ENCODE results near the gene PTPN21.

Gene PTPN21

GRCh38 chr14:88505621-88506020, 49.2 kb downstream of the PTPN21 start:
- DNase-seq (ENCODE audit: low spot score): no peak

DNA sequence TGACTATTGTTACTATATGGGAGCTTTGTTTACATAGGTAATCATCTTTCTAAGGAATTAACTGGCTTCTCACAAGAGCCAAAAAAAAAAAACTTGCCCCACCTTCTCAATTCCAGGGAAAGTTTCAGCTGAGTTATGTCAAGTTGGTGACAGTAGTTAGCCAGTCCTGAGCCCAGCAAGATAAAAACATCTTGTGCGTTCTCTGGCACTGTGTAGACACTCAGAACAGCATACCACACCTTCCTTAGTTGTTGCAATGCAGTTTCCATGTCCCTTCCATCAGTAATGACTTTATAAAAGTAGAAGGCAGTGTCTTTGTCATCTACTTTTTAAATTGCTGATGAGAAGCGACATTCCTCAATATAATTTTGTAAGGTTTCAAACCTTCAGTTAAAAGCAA, 50.2 kb downstream of the PTPN21 start:
- no peak for DNase-seq (ENCODE audit: low spot score)

- no peak for DNase-seq (ENCODE audit: low spot score)
These were observed 50.9 kb downstream of the PTPN21 start for GRCh38 chr14:88503754-88504406.

- no peak for DNase-seq (ENCODE audit: low spot score)
These were observed 52.1 kb downstream of the PTPN21 start for GRCh38 chr14:88502740-88503139.

- DNase-seq (ENCODE audit: low spot score): no peak
These were observed 54.2 kb downstream of the PTPN21 start for GRCh38 chr14:88500611-88501010.

DNA sequence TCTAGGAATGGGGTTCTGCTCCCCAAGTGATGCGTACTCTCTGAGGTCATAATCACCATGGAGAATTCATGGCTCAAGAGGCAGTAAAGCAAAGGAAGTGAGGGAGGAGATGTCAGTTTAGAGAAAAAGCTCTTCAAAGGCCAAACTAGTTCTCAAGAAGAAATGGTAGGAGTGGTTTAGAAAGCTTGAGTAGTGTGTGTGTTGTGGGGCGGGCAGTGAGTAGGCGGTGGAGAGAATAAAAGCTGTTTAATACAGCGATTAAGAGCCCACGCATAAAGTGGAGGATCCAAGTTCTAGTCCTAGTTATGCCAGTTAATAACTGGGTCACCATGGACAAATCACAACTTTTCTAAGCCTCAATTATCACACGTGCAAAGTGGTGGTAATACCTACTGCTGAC, 55.6 kb downstream of the PTPN21 start:
- DNase-seq (ENCODE audit: low spot score): no peak

GRCh38 chr14:88496414-88496813, 58.4 kb downstream of the PTPN21 start:
- no peak for DNase-seq (ENCODE audit: low spot score)

GRCh38 chr14:88493392-88494185, 61.2 kb downstream of the PTPN21 start:
- no peak for DNase-seq (ENCODE audit: low spot score)

GRCh38 chr14:88492272-88493089, 62.3 kb downstream of the PTPN21 start:
- peak; percentile 74 for DNase-seq (ENCODE audit: low spot score)

DNA sequence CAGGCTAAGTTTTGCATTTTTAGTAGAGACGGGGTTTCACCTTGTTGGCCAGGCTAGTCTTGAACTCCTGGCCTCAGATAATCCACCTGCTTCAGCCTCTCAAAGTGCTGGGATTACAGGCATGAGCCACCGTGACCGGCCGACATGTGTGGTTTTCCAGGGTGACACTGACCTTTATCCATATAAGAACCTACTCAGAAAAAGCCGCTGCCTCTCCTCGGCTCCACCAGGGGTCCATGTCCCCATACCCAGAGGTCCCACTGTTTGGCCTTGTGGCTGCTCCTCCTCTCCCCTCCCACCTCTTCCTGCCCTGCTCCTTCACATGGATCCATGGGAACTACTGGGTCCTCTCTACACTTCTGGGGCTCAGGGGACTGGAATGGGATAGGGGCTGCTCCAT, 64.6 kb downstream of the PTPN21 start:
- no peak for DNase-seq (ENCODE audit: low spot score)

- no peak for DNase-seq (ENCODE audit: low spot score)
These were observed 65.9 kb downstream of the PTPN21 start for GRCh38 chr14:88488897-88489296.

DNA sequence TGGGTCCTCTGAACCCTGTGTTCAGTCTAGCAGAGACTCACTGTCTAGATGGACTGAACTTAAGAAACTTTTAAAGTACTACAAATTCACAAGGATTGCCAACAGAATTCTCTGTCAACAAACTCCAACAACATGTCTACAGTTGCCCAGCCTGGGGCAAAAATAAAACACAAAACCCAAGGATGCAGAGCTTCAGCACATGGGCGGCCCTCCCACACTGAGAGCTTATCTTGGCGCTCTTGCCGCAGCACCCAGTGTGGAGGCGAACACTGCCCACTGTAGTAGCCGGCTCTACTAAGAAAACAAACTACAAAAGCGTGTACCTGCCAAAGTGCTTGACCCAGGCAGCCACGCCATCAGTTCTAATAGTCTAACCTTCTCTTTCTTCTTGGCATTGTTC, 66.7 kb downstream of the PTPN21 start:
- no peak for DNase-seq (ENCODE audit: low spot score)

DNA sequence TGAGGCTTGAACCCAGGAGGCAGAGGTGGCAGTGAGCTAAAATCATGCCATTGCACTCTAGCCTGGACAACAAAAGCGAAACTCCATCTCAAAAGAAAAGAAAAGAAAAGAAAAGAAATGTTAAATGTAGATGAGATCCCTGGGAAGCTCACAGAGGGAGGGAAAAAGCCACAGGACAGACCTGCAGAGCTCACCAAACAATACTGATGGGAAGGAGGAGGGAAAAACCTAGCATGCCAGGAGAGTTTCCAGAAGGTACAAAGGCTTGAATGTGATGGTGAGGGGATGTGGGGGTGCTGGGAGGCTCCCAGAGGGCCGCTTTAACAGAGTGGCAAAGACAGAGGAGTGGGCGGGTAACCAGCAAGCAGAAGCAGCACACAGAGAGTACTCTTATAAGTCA, 72.3 kb downstream of the PTPN21 start:
- no peak for DNase-seq (ENCODE audit: low spot score)

- DNase-seq (ENCODE audit: low spot score): no peak
These were observed 73.0 kb downstream of the PTPN21 start for GRCh38 chr14:88481794-88482193.

- no peak for DNase-seq (ENCODE audit: low spot score)
These were observed 73.7 kb downstream of the PTPN21 start for GRCh38 chr14:88481059-88481458.

GRCh38 chr14:88479574-88479987, 75.2 kb downstream of the PTPN21 start:
- DNase-seq (ENCODE audit: low spot score): no peak

DNA sequence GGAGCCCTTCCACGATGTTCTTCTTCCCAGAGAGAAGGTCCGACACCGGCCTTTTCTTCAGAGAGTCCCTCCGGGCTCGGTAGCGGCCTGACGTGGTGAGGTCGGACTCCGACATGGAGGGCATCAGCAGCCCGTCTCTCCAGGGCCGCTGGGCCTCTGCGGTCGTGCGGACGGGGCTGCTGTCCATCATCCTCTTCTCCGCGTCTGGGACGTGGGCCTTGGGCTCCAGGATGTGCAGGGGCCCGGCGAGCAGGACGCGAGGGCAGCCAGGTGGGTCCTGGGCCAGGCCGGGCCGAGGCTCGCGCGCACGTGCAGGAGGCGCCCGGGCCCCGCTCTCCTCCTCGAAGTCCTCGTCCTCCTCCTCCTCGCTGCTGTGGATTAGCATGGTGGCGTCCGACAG, 75.9 kb downstream of the PTPN21 start:
- DNase-seq (ENCODE audit: low spot score): no peak

GRCh38 chr14:88477513-88478250, 77.1 kb downstream of the PTPN21 start:
- peak; percentile 30 for DNase-seq (ENCODE audit: low spot score)

DNA sequence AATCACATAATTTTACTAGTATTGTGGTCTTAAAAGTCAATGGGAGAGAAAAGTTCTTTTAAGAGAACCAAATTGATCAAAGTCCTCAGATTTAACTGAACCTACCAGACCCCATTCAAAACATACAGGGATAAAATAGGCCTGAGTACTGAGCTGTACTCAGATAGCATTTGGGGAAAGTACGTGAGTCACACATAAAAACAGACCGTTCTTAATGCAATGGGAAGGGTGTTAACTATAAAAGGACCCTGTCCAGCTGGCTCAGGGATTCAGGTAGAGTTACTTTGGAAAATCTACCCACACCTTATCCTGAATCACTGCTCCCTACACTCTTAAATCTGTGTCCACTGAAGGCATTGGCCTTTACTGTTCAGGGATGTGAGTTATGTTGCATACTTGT, 78.0 kb downstream of the PTPN21 start:
- DNase-seq (ENCODE audit: low spot score): no peak

GRCh38 chr14:88476214-88476774, 78.5 kb downstream of the PTPN21 start:
- DNase-seq (ENCODE audit: low spot score): no peak

GRCh38 chr14:88473791-88474190, 81.0 kb downstream of the PTPN21 start:
- DNase-seq (ENCODE audit: low spot score): no peak

Data from SK-N-DZ (cell line).